GM18502 (cell line): Measurements from ENCODE around the gene NKAIN2.
A peak's percentile ranks its signal among the peaks of the same experiment; 100 is the strongest.

Source experiments
- ATAC-seq: cut with Tn5 transposase; IDR thresholded peaks from one replicate; pipeline ENCODE4 v1.9.1; 2021; ENCODE audit warnings: mild to moderate bottlenecking; ENCODE audit not compliant: unreplicated experiment, poor library complexity

The NKAIN2 gene

DNA sequence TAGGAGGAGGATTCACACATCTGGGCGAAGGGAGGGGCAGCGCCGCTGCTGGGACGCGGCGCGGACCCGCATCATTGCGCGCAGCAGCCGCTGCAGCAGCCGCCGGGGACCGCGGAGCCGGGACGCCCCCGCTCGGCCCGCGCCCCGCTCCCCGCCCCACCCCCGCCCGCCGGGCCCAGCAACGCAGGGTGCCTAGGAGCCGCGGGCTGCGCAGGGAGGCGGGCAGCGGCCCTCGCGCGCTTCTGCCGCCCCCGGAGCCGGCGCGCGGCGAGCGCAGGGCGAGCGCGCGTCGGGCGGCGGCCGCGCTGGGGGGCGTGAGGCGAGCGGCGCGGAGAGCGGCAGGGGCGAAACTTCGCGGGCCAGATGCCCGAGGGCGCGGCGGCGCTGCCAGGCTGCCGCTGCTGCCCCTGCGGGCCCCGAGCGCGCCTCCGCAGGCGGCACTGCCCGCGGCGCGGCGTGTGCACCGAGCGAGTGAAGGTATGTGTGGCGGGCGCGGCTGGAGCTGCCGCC is at the start of gene NKAIN2:
NKAIN2 (plus strand) TSS at position 362 of the 510 bp plus-strand sequence.
- ATAC-seq, result peak; percentile 26

DNA sequence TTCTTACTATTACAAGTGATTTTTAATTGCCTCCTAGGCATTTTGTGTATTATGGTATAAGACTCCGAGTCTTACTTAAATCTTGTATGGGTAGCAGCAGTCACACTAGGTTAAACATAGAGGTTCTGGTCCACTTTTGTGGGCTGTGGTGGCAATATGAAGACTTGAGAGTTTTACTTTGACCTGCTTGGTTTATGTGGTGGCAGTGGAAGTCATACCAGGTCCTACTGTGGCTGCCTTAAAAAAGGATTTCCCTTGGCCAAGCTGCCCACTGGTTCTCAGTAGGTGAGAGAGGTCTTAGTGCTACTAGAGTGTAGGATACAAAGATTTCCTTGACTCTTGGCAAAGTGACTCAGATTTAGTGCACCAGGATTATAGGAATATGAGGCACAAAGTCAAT is 44.2 kb upstream of the NKAIN2 start:
- no peak for ATAC-seq

DNA sequence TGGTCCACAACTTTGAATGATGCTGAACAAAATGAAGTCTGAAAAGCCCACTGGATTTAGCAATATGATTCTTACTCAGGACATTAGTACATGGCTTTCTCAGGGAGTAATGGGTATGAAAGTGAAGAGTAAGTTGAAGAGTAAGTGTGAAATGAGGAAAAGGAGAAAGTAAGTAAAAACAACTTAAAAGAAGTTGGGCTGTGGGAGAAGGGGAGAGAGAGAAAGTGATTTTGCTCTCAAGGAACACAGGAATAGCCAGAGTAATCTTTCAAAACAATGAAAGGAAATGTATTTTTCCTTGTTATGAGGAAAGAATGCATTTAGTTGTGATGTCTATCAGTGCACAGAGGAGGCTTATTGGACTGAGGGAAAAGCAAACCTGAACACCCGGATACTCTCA is 39.8 kb upstream of the NKAIN2 start:
- ATAC-seq, result no peak

DNA sequence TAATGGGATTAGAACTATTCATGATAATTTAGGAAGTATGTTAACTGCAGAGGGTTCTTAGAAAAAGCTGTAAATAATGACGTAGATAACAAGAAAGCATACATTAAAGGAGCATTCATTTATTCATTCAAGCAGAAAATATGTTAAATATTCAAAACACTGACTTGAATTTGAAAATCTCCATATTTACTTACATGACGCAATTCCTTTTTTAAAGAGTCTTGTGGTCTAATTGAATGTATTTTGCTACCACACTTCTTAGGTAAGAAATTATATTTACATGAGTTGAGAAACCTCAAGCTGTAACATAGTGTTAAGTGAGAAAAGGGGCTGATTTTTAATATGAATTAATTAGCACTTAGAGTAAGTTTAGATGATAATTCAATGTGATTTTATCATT is 38.9 kb upstream of the NKAIN2 start:
- no peak for ATAC-seq

DNA sequence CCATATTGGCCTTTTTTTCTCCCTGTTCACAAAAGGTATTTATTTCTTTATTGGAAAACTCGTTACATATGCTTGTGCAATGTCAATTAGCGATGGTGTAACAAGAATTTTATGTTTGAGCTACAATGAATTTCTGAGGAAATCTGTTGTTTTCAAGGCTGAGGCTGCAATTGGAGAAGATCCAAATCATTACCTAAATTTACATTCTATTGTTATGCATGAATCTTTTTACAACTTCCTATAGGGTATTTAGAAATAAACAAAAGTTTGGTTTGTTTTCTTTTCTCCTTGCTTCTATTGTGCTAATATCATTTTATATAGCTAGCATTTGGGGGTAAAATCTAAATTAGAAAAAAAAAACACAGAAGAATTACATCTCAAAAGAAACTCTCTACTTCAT is 34.7 kb upstream of the NKAIN2 start:
- no peak for ATAC-seq

DNA sequence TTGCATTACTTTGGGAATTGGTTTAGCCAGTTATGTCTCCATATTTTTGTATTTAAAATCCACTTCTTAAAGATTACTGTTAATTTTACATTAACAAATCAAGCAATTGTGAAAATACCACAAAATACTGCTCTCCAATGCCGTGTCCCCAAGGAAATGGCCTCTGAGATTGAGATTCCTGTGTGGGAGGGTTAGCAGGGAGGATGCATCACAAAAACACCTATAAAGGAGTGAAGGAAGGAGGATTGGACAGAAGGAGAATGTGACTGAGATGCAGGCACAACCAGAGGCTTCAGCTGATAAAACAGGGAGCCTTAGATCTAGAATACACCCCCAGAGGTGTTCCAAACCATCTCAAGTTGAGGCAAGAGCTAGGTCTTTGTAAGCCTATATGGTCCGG is 34.2 kb upstream of the NKAIN2 start:
- no peak for ATAC-seq

DNA sequence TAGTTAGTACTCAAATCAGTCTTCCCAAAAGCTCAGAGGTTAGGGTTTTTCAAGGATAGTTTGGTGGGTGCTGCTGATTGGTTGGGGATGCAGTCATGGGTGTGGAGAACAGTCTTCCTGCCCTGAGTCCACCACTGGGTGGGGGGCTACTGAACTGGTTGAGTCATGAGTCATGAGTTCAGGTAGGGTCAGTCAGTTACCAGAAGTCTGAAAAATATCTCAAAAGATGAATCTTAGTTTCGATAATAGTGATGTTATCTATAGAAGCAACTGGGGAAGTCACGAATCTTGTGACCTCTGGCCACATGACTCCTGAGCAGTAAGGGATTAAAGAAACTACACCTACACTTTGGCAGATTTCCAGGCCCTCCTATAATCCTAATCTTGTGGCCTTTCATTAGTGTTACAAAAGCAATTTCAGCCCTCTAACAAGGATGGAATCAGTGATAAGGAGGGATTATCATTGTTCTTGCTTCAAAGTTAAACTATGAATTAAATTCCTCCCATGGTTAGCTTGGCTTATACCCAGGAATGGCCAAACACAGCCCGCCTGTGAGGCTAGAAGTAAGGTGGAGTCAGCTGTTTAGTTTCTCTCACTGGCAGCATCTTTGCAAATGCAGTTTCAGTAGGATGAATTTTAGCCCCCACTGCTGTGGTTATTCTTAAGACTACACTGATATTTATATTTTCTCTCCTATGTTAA is 33.3 kb upstream of the NKAIN2 start:
- ATAC-seq, result peak; percentile 57

DNA sequence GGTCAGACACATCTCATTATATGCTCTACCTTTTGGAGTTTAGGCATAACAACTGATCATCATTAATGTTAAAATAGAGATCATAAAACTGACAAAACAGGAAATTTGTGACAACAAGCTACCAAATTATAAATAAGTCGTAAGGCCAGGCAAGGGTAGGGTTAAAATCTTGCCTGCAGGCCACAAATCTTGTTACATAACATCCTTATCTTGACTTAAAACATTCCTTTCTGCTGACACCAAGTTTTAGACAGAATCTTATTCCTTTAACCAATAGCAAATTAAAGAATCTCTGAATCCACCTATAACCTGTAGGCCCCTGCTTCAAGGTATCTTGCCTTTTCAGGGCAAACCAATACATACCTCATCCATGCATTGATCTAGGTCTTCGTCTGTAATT is 32.5 kb upstream of the NKAIN2 start:
- ATAC-seq, result no peak

DNA sequence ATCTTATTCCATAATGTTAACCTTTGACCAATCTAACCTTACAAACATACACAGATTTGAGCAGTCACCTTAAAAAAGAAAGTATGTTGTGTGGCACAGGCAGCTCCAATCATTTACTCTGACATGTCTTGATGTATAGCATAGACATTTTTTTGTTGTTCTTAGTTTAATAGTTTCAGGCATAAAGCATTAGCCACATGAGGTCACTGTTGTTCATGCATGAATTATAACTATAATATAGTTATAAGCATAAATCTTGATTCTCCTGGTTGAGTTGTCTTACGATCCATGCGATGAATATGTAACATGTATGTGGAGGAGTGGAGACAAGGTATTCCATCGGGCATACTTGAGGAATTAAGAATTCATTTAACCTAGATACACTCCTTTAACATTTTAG is 26.1 kb upstream of the NKAIN2 start:
- no peak for ATAC-seq

DNA sequence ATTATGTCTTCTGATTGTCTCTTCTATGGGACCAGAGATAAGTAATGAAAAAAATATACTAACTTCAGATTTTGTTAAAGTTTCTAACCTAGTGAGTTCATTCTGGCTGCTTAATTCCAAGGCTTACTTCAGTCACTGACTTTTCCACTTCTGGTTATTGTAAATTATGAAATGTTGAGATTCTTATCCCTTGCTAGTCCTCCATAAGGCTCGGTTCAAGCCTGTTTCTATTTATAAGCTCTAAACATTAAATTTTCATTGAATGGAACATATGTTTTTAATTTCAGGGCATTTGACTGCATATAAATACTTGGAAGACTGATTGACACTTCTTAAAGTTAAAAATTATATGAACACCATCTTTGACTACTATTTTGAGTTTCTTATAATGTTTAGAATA is 23.6 kb upstream of the NKAIN2 start:
- ATAC-seq, result no peak

DNA sequence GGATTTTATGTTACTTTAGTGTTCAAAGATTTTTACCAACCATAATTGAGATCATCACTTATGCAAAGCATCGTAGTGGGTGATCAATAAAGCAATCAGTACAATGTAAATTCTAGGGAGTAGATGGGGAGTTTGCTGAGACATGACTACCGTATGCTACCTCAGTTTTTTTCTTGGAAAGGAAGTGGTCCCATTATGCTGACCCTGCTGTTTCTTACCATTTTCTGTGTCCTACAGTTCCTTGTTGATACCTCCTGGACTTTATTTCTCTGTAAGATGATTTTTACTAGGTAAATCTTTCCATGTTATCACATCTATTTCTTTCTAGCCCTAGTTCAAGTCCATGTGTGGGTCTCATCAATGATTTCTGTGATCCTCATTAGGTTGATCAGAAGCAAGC is 19.3 kb upstream of the NKAIN2 start:
- no peak for ATAC-seq

DNA sequence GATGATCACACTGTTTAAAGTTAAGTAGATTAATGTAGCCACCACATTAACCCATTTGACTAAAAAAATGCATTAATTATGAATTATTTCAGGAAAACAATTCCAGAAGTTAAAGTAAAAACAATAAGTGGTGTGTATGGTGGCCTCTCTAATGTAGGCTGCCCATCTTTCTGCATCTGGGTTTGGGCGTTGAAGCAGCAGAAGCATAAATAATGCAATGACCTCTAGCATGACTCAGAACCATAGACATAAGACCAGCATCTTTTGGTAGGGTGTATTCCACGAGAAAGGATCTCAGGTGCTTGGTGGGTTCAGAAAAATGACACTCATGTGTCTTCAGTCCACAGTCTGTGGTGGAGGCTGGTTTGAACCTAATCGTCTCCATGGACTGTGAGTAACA is 18.6 kb upstream of the NKAIN2 start:
- ATAC-seq, result no peak

DNA sequence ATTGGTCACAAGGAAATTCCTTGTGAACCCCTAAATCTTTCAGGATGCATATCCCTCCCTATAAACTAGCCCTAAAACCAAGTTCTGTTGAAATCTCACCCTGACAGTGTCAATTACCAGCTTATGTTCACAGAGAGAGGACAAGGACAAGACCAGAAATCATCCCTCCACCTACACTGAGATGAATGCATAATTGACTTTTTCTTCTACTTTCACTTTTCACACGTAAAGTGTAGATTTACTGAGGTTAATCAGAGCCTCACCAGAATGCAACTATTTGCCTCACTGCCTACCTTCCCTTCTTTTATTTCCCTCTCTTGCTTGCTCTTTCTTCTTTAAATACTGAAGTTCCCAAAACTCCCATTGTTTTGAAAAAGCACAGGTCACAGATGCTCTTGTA is 15.3 kb upstream of the NKAIN2 start:
- no peak for ATAC-seq

DNA sequence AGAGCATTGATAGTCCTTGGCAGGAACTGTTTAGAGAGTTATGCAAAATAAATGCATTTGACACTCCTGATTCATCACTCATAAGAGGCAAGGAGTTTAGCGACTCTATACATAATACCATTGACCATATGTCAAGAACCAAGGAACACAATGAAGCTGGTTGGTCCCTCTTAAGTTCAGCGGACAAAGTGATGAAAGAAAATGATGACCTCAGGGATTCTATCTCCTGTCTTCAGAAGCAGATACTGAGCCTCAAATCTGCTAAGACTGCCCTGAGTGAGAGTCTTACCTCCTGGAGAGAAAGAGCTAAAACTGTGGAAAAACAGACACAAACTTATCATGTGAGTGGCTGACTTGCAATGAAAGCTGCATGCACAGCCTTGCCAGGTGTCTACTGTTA is 9.5 kb upstream of the NKAIN2 start:
- no peak for ATAC-seq

DNA sequence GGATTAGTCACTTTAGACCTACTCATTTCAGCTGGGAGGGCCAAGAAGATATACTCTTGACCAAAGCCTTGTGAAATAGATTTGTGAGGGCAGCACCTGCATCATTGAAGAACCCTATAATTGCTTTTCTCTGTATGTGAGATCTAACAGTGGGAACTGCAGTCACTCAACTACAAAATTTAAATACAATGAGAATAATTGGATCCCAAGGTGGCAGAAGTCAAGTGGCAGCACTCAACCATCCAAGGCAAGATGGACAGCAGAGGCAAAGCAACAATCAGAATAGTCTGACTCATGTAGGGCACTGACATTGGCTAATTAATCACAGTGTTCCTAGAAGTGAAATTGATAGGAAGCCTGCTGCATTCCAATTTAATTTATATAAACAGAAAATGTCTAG is 8.9 kb upstream of the NKAIN2 start:
- ATAC-seq, result no peak

DNA sequence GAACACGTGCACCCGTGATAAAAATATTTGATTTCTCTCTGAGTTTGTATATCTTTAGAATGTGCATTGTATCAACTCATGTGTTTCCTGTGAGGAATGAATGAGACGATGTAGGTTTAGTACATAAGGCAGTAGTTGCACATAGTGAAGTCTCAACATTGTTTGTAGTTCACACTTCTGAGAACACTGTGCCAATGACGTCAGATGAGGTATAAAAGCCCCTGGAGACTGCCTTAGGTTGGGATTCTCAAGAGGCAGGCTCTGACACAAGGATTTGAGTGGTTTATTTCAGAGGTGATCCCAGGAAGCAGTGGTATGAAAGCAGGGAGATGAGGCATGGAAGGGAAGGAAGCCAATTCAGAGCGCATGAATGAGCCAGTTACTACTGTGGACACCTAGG is 2.6 kb upstream of the NKAIN2 start:
- no peak for ATAC-seq

DNA sequence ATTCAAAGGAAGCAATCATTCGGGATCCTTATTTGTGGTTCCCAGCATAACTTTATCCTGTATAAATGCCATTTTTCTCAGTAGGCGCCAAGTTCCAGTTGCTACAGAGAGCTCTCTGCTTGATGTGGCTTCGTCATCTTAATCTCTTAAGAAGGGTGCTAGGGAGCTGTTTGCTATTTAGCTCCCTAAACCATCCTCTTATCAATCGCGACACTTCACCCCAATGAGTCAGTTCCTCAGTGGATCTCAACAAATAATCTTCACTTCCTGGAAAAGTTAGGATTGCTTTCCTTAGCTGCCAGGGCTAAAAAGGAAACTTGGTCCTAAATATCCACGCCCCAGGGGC is 1.3 kb upstream of the NKAIN2 start:
- ATAC-seq, result peak; percentile 8

DNA sequence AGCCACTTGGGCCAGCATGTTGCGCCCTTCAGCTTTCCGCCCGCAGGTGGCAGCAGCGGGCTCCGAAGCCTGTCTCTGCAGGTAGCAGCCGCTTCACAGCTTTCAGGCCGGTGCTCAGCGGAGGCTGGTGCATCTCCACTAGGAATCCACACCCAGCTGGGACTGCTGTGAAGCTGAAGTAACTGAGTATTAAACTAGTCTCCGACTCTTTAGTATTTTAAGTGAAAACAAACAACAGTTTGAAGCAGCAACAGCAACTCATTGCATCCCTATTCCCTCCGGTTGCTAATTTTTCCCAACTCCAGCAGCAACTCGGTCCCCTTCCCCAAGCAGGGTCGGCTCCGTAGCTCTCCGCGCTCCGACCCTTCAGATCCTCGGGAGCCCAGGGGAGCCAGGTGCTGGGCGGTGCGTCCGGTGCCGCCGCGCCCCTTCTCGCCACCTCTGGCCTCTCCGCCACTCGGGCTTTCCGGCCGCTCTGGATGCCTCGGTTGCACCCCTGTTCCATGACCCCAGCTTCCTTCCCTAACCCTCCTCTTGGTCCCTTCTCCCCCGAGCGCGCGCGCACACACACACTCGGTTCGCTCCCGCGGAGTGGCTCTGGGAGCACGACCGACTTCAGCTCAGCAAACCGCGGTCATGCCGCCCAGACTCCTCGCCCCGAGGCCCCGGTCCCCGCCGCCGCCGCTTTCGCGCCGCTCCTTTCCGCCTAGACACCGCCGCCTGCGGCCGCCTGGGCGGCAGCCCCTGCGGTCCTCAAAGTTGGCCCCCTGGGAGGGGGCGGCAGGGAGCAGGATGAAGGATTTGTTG is 765 bp upstream of the NKAIN2 start:
- ATAC-seq, result peak; percentile 98

DNA sequence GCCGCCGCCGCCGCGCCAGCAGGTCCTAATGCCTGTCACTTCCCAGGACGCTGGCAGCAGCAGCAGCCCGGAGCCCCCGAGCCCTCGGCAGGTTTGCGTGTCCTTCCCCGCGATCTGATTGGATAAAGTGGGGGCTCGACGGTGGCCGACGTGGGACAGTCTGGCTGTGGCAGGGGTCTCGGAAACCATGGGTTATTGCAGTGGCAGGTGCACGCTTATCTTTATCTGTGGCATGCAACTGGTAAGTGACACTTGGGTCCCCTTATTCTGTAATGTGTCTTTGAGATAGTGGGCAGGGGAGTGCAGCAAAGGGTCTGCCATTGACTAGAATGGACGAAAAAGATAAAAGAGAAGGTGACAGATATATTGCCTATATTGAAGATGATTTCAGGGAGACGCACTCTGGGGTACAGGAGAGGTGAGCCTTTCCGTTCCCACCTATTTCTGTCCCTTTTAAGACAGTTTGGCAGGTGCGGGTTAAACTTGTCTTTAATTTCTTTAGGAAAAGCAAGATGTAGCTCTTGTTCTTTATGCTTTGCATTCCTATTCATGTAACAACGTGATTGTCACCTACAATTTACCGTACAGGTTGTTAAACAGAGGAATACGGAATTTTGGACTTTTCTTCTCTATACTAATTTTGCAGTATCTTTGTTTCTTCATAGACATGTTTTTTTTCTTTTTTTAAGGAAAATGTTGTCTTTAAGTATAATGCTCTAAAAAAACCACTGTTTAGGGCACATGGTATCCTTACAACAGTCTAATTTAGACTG is 535 bp downstream of the NKAIN2 start:
- ATAC-seq, result no peak

DNA sequence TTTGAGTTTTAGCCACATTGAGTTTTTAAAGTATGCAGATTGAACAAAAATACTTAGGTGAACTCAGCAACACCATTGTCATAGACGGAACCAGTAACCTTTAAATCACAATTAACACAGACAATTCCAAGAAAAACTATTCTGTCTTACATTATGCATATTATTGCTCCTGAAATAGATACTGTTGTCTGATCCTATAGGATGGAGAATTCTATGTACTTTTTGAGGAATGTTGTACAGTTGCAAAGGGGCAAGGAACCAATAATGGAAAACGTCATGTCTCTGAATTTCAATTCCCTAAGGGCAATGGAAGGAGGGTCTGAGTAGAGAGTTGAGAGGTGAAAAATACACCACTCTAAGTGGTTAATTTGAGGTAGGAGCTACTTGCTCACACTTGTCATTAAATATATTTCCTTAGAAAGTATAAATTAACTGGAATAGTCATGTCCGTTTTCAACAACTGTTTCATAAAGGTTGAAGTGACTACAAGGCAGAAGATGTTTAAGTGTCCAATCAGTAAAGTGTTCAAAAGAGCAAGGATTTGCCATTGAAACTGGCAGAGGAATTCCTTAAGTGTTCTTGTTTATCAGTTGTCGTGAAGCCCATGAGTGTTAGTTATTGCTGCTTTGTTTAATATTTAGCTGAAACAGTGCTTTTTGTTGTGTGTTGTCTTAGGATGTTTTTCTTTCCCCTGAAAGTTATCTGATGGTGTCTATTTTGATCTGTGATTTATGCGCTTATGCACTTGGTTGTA is 1.3 kb downstream of the NKAIN2 start:
- ATAC-seq, result no peak
